Thyroid gland (tissue), 4 donors: Measurements from ENCODE around the gene OSBPL8.

Source experiments
- POLR2A ChIP-seq, 2 donors: fragments of 450-650 bp; IDR thresholded peaks; one replicate each; pipeline ENCODE4 v1.6.1; 2017; ENCODE audit warnings: antibody characterized with exemption in 2 of 2, mild to moderate bottlenecking in 2 of 2, moderate library complexity in 1 of 2
- TF ChIP-seq, protein P1 (sequence below), 6 experiments: fragments of 200-600 bp in 3 of 6; fragments of 450-650 bp in 3 of 6; sonication (generic) in 3 of 6; IDR thresholded peaks; one replicate each; pipeline ENCODE4 v1.5.1; 2016 to 2019; ENCODE audit warnings: antibody characterized with exemption in 6 of 6, mild to moderate bottlenecking in 2 of 6, inconsistent platforms in 1 of 6, moderate library complexity in 1 of 6

DNA sequence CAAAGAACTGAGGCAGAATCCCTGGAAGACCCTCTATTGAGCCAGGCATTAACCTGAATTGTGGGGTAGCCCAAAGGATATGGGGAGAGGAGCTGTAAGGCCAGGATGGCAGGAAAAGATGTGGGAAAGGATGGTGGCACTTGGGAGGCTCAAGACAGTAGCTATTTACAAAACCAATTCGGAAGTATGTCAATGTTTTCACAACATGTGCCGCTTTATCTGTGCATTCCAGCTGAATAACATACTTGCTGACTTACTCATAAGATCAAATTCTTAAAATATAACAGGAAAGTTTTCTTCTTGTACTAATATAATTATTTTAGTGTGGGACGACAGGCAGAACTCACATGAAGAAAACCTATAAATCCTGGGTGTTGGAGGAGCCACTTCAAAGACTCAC, 222.0 kb downstream of the OSBPL8 start:
- TF ChIP-seq POLR2A (IDR thresholded peaks at IDR 0.05): no peak
- TF ChIP-seq, protein P1, sequence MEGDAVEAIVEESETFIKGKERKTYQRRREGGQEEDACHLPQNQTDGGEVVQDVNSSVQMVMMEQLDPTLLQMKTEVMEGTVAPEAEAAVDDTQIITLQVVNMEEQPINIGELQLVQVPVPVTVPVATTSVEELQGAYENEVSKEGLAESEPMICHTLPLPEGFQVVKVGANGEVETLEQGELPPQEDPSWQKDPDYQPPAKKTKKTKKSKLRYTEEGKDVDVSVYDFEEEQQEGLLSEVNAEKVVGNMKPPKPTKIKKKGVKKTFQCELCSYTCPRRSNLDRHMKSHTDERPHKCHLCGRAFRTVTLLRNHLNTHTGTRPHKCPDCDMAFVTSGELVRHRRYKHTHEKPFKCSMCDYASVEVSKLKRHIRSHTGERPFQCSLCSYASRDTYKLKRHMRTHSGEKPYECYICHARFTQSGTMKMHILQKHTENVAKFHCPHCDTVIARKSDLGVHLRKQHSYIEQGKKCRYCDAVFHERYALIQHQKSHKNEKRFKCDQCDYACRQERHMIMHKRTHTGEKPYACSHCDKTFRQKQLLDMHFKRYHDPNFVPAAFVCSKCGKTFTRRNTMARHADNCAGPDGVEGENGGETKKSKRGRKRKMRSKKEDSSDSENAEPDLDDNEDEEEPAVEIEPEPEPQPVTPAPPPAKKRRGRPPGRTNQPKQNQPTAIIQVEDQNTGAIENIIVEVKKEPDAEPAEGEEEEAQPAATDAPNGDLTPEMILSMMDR (IDR thresholded peaks at IDR 0.05): no peak
